OCI-LY7 (cell line): Measurements from ENCODE around the gene ZSWIM1. TPM values are rescaled to one million over a fixed set of nuclear protein-coding genes. Genes with fewer than 3 reads are reported as not detected.

Experiments used
- BruUV-seq: library from RNA; stranded (reverse); fragments of 400-500 nt; replicated peaks from 2 replicates; lab custom pipeline; 2021; lab: Mats Ljungman, UMichigan
- CTCF ChIA-PET: fragments of 300-600 bp; sonication (Branson Sonifier 250); formaldehyde crosslinking; loops from one replicate; lab custom pipeline; 2022; ENCODE audit warnings: antibody characterized with exemption; ENCODE audit not compliant: unreplicated experiment; lab: Charles Lee
- POLR2A ChIA-PET: fragments of 300-600 bp; sonication (Branson Sonifier 250); formaldehyde crosslinking; loops from one replicate; lab custom pipeline; 2022; ENCODE audit warnings: antibody characterized with exemption; lab: Charles Lee
- DNase-seq: peaks from one replicate; pipeline ENCODE4 v3.0.0-alpha.2; 2015; ENCODE audit warnings: low spot score
- H2AFZ ChIP-seq: fragments of 200-600 bp; sonication (generic), shearing (Covaris generic); 2 replicates; pipeline ENCODE4 v1.6.1; 2014; ENCODE audit warnings: mild to moderate bottlenecking, antibody characterized with exemption, low read length, moderate library complexity
- H3K27ac ChIP-seq: fragments of 200-600 bp; sonication (generic); 2 replicates; pipeline ENCODE4 v1.5.1; 2014; ENCODE audit warnings: mixed run types, low read depth, mild to moderate bottlenecking, moderate library complexity, low read length, inconsistent platforms; ENCODE audit not compliant: poor library complexity, severe bottlenecking
- H3K36me3 ChIP-seq: fragments of 200-600 bp; sonication (generic); 2 replicates; pipeline ENCODE4 v1.6.1; 2014; ENCODE audit warnings: mild to moderate bottlenecking, antibody characterized with exemption, low read length, moderate library complexity, mixed read lengths; ENCODE audit not compliant: insufficient read depth
- H3K4me1 ChIP-seq: fragments of 200-600 bp; sonication (generic); 2 replicates; pipeline ENCODE4 v1.5.1; 2014; ENCODE audit warnings: mild to moderate bottlenecking, low read length; ENCODE audit not compliant: insufficient read depth, poor library complexity, severe bottlenecking
- H3K4me2 ChIP-seq: fragments of 200-600 bp; sonication (generic); 2 replicates; pipeline ENCODE4 v1.6.1; 2014; ENCODE audit warnings: mild to moderate bottlenecking, low read length
- H3K4me3 ChIP-seq: fragments of 200-600 bp; sonication (generic); 2 replicates; pipeline ENCODE4 v1.5.1; 2014; ENCODE audit warnings: mild to moderate bottlenecking, low read depth, low read length; ENCODE audit not compliant: poor library complexity, severe bottlenecking
- H3K79me2 ChIP-seq: fragments of 200-600 bp; sonication (generic); 2 replicates; pipeline ENCODE4 v1.6.1; 2016; ENCODE audit warnings: low read depth, mild to moderate bottlenecking, low read length, moderate library complexity, mixed read lengths; ENCODE audit not compliant: insufficient read depth
- H3K9me2 ChIP-seq: fragments of 200-600 bp; sonication (generic); 2 replicates; pipeline ENCODE4 v1.6.1; 2016; ENCODE audit warnings: mild to moderate bottlenecking, low read length, mixed read lengths; ENCODE audit not compliant: insufficient read depth
- H3K9me3 ChIP-seq: fragments of 200-600 bp; sonication (generic); 2 replicates; pipeline ENCODE4 v1.6.1; 2014; ENCODE audit warnings: mild to moderate bottlenecking, mixed run types, low read length, mixed read lengths
- H4K20me1 ChIP-seq: fragments of 200-600 bp; sonication (generic); 2 replicates; pipeline ENCODE4 v1.6.1; 2014; ENCODE audit warnings: mild to moderate bottlenecking, antibody characterized with exemption, low read length, moderate library complexity, mixed read lengths; ENCODE audit not compliant: insufficient read depth
- EZH2phosphoT487 ChIP-seq: fragments of 200-600 bp; sonication (generic); IDR thresholded peaks from 2 replicates; pipeline ENCODE4 v1.6.1; 2018; ENCODE audit warnings: low read depth, borderline replicate concordance, mild to moderate bottlenecking, mixed run types, antibody characterized with exemption, low read length, moderate library complexity, mixed read lengths
- intact Hi-C: fragments of 100-400 bp; cut with micrococcal nuclease; formaldehyde crosslinking; loops from one replicate; pipeline ENCODE4 v1.10.0; 2022; ENCODE audit not compliant: unreplicated experiment
- total RNA-seq, 2 experiments: library from RNA; depleted of rRNA in 1 of 2; stranded (reverse); fragments of >200 nt in 1 of 2; shearing (Covaris generic) in 1 of 2; gene quantifications; 2 replicates each; pipeline ENCODE4 v1.2.3, GENCODE V29; 2014 to 2022
- TF ChIP-seq, protein P1 (sequence below): fragments of 200-600 bp; sonication (generic); conservative IDR thresholded peaks from 2 replicates; pipeline ENCODE4 v1.5.1; 2014; ENCODE audit warnings: mild to moderate bottlenecking, antibody characterized with exemption, low read length, moderate library complexity, mixed read lengths

The ZSWIM1 gene
- total RNA-seq, 2 experiments from 2014 or later = 13.9 to 19.2 TPM

DNA sequence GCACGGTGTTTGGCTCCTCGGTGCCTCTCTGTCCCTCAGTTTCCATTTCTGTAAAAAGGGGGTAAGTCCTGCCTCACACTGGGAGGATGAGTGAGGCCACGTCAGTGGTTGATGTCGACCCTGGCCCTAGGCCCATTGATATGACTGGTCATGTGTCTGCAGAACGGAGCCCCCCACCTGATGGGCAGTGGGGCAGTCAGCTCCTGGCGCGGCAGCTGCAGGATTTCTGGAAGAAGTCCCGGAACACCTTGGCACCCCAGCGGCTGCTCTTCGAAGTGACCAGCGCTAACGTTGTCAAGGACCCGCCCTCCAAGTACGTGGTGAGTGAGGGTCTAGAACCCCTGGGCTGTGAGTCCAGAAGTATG, 46.2 kb upstream of the ZSWIM1 start:
- Histone ChIP-seq H3K9me2 (no peaks in the 10 kb centered on the region), H3K79me2 (no peaks in the 10 kb centered on the region), H3K4me2 (no peak overlapping the region), H3K27ac (no peak overlapping the region), H3K4me3 (no peak overlapping the region), H4K20me1 (no peaks in the 10 kb centered on the region), H2AFZ (no peak overlapping the region), H3K4me1 (peaks cover 7% of the 10 kb centered on the region), H3K36me3 (no peaks in the 10 kb centered on the region), H3K9me3 (no peaks in the 10 kb centered on the region)
- intact Hi-C loops = no loop called here
- BruUV-seq = no TSS peak
- TF ChIP-seq, protein P1, sequence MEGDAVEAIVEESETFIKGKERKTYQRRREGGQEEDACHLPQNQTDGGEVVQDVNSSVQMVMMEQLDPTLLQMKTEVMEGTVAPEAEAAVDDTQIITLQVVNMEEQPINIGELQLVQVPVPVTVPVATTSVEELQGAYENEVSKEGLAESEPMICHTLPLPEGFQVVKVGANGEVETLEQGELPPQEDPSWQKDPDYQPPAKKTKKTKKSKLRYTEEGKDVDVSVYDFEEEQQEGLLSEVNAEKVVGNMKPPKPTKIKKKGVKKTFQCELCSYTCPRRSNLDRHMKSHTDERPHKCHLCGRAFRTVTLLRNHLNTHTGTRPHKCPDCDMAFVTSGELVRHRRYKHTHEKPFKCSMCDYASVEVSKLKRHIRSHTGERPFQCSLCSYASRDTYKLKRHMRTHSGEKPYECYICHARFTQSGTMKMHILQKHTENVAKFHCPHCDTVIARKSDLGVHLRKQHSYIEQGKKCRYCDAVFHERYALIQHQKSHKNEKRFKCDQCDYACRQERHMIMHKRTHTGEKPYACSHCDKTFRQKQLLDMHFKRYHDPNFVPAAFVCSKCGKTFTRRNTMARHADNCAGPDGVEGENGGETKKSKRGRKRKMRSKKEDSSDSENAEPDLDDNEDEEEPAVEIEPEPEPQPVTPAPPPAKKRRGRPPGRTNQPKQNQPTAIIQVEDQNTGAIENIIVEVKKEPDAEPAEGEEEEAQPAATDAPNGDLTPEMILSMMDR = no peak
- no peak for TF ChIP-seq EZH2phosphoT487
- DNase-seq = no peak
- POLR2A ChIA-PET = no interaction called here
- CTCF ChIA-PET = no interaction called here

DNA sequence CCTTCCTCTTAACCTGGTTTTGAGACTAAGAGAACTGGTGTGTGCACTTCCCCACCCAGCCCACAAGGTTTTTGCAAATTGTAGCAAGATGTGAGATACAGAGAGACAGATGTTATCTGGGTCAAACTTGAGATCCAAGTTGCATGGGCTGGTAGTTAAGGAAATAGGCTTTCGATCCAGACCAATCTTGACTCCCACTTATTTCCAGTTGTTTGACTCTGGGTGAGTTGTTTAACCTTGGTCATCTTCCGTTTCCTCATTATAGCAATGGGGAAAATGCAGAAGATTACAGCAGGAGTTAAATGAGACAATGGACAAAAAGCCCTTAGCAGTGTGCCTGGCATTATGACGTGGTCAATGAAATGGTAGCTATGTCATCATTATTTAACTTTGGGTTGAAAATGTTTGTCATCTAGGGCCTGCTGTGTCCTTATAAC, 45.7 kb upstream of the ZSWIM1 start:
- H3K27ac ChIP-seq = no peak overlapping the region
- no peaks in the 10 kb centered on the region for H3K36me3 ChIP-seq
- no peaks in the 10 kb centered on the region for H3K9me3 ChIP-seq
- no peaks in the 10 kb centered on the region for H3K79me2 ChIP-seq
- H2AFZ ChIP-seq = no peak overlapping the region
- CTCF ChIA-PET = no interaction called here
- POLR2A ChIA-PET = interaction anchor here (0.6 kb wide), 1 partner anchor 107 kb away, joined by 3 read pairs; no protein-coding TSS in a partner anchor
- H3K4me3 ChIP-seq = no peak overlapping the region
- peaks cover 7% of the 10 kb centered on the region for H3K4me1 ChIP-seq
- no peak for TF ChIP-seq EZH2phosphoT487
- TF ChIP-seq, protein P1 = no peak
- BruUV-seq = no TSS peak
- DNase-seq = no peak
- H3K4me2 ChIP-seq = no peak overlapping the region
- H3K9me2 ChIP-seq = no peaks in the 10 kb centered on the region
- intact Hi-C loops = no loop called here
- H4K20me1 ChIP-seq = no peaks in the 10 kb centered on the region

DNA sequence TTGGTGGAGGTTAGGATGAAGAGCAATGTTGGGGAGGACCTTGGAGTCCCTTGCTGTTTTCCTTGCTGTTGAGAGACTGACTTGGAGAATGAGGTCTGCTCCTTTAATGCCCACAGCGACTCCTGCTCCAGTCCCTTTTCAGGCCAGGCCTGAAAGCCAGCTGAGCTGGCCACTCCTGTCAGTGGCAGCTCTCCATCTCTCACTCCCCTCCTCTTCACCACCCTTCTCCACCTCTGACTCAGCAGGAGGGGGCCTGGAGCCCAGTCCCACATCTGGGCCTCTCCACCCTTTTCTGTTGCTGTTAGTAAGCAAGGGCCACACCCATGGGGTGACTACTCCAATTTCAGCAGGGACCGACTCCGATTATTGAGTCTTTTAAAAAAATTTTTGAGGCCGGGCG, 45.2 kb upstream of the ZSWIM1 start:
- H3K4me2 ChIP-seq = no peak overlapping the region

More for the DNA sequence above, 45.2 kb upstream of the ZSWIM1 start:
- no peaks in the 10 kb centered on the region for H3K36me3 ChIP-seq
- H3K9me2 ChIP-seq = no peaks in the 10 kb centered on the region
- H4K20me1 ChIP-seq = no peaks in the 10 kb centered on the region
- no TSS peak for BruUV-seq
- H3K79me2 ChIP-seq = no peaks in the 10 kb centered on the region
- no peak overlapping the region for H3K4me3 ChIP-seq
- peaks cover 7% of the 10 kb centered on the region for H3K4me1 ChIP-seq
- intact Hi-C loops = no loop called here
- ChIA-PET POLR2A (interaction anchor here (0.6 kb wide), 1 partner anchor 106 kb away, joined by 3 read pairs; no protein-coding TSS in a partner anchor), CTCF (no interaction called here)
- H3K9me3 ChIP-seq = no peaks in the 10 kb centered on the region
- H2AFZ ChIP-seq = no peak overlapping the region
- no peak for DNase-seq
- no peak overlapping the region for H3K27ac ChIP-seq
- no peak for TF ChIP-seq EZH2phosphoT487
- TF ChIP-seq, protein P1 = no peak
